HFF-Myc (cell line): ENCODE data around the gene ATP10A.
"Not testable (repeated sequence)": the region's sequence is repeated elsewhere in the genome, so short reads cannot be mapped to it uniquely, and the experiment has no call there.

Experiments
- DNase-seq: peaks from one replicate; pipeline ENCODE4 v3.0.0-alpha.2; 2011; ENCODE audit warnings: low read depth; ENCODE audit errors: extremely low read depth
- H3K4me3 ChIP-seq: replicated peaks from 2 replicates; pipeline ENCODE4 v1.5.1; 2011; ENCODE audit warnings: low read depth, mild to moderate bottlenecking, control low read depth, low read length
- CTCF ChIP-seq: IDR thresholded peaks from 2 replicates; pipeline ENCODE4 v1.5.1; 2012; ENCODE audit warnings: mild to moderate bottlenecking, low read depth, low read length, control low read depth; ENCODE audit errors: missing control alignments

ATP10A gene

GRCh38 chr15:25763954-25764353 is 99.2 kb downstream of the ATP10A start:
- H3K4me3 ChIP-seq: no peak overlapping the region
- no peak for DNase-seq
- TF ChIP-seq CTCF: no peak

GRCh38 chr15:25763331-25763751 is 99.8 kb downstream of the ATP10A start:
- no peak for TF ChIP-seq CTCF
- DNase-seq: no peak

GRCh38 chr15:25761971-25762662 is 101.0 kb downstream of the ATP10A start:
- no peak overlapping the region for H3K4me3 ChIP-seq
- no peak for DNase-seq
- TF ChIP-seq CTCF: no peak

More at GRCh38 chr15:25763331-25763751, 99.8 kb downstream of the ATP10A start:
- no peak overlapping the region for H3K4me3 ChIP-seq

- DNase-seq: no peak
- no peak overlapping the region for H3K4me3 ChIP-seq
- TF ChIP-seq CTCF: no peak
Observed at GRCh38 chr15:25759421-25759820, 103.7 kb downstream of the ATP10A start.

DNA sequence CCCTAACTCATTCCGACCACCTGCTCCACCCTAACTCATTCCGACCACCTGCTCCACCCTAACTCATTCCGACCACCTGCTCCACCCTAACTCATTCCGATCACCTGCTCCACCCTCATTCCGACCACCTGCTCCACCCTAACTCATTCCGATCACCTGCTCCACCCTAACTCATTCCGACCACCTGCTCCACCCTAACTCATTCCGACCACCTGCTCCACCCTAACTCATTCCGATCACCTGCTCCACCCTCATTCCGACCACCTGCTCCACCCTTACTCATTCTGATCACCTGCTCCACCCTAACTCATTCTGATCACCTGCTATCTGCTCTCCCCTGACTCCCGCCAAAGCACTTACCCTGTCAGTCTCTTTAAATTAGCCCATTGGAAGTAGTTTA is 104.5 kb downstream of the ATP10A start:
- H3K4me3 ChIP-seq, DNase-seq: not testable (repeated sequence)

DNA sequence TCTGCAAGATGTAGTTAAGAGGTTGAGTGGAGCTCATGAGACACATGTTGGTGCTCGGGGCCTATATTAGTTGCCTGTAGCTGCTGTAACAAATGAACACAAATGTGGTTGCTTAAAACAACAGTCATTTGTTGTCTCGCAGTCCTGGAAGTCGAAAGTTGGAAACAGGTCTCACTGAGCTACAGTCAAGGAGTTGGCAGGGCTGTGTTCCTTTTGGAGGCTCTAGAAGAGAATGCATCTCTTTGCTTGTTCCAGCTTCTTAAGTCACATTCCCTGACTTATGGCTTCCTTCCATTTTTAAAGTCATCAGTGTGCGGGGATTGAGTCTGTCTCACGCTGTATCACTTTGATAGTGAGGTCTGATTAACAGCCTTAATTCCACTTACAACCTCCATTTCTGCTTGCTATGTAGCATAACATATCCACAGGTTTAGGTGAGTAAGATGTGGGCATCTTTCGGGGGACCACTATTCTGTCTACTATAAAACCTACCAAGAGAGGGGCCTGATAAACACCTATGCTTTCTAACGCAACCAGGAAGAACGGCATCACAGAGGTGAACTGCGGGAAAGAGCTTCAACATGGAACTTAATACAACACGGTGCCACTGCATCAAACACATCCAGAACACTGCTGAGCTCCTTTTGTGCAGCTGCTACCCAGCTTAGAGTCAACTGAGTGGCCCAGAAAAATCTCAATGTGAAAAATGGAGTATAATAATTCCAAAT is 119.4 kb downstream of the ATP10A start:
- no peak for DNase-seq
- no peak overlapping the region for H3K4me3 ChIP-seq
- no peak for TF ChIP-seq CTCF

GRCh38 chr15:25742776-25743547 is 120.2 kb downstream of the ATP10A start:
- no peak overlapping the region for H3K4me3 ChIP-seq
- DNase-seq: no peak
- TF ChIP-seq CTCF: no peak
